HG02763 (cell line): Measurements from ENCODE around the gene SLC7A1.
"Not testable (repeated sequence)": the region's sequence is repeated elsewhere in the genome, so short reads cannot be mapped to it uniquely, and the experiment has no call there.

ENCODE experiments used
- ATAC-seq: cut with Tn5 transposase; IDR thresholded peaks from one replicate; pipeline ENCODE4 v1.9.1; 2021; ENCODE audit warnings: mild to moderate bottlenecking, moderate library complexity; ENCODE audit not compliant: unreplicated experiment

The SLC7A1 gene

GRCh38 chr13:29595380-29596063 lies at the start of gene SLC7A1:
Gene SLC7A1 (minus strand): TSS chr13:29595688. CDS start chr13:29536188, 59,500 bp downstream.
- ATAC-seq: peak; percentile 87

GRCh38 chr13:29640665-29641064 lies 45.2 kb upstream of the SLC7A1 start:
- ATAC-seq: no peak

- not testable (repeated sequence) for ATAC-seq
Measured at GRCh38 chr13:29636831-29637230, 41.3 kb upstream of the SLC7A1 start.

GRCh38 chr13:29624997-29625396 lies 29.5 kb upstream of the SLC7A1 start:
- ATAC-seq: no peak

- ATAC-seq: no peak
Measured at GRCh38 chr13:29621841-29622240, 26.4 kb upstream of the SLC7A1 start.

- no peak for ATAC-seq
Measured at GRCh38 chr13:29621051-29621800, 25.7 kb upstream of the SLC7A1 start.

GRCh38 chr13:29619995-29620394 lies 24.5 kb upstream of the SLC7A1 start:
- ATAC-seq: no peak

GRCh38 chr13:29613101-29613500 lies 17.6 kb upstream of the SLC7A1 start:
- ATAC-seq: no peak

- ATAC-seq: no peak
Measured at GRCh38 chr13:29607465-29607864, 12.0 kb upstream of the SLC7A1 start.

- ATAC-seq: no peak
Measured at GRCh38 chr13:29605860-29606526, 10.5 kb upstream of the SLC7A1 start.

GRCh38 chr13:29598321-29598720 lies 2.8 kb upstream of the SLC7A1 start:
- no peak for ATAC-seq

GRCh38 chr13:29597706-29598105 lies 2.2 kb upstream of the SLC7A1 start:
- no peak for ATAC-seq

- no peak for ATAC-seq
Measured at GRCh38 chr13:29597246-29597645, 1.8 kb upstream of the SLC7A1 start.

- ATAC-seq: no peak
Measured at GRCh38 chr13:29596064-29596418, 553 bp upstream of the SLC7A1 start.

- ATAC-seq: peak; percentile 35
Measured at GRCh38 chr13:29594710-29595379, 643 bp downstream of the SLC7A1 start.

- peak; percentile 35 for ATAC-seq
Measured at GRCh38 chr13:29594303-29594709, 1.2 kb downstream of the SLC7A1 start.

GRCh38 chr13:29593605-29594297 lies 1.7 kb downstream of the SLC7A1 start:
- no peak for ATAC-seq

- no peak for ATAC-seq
Measured at GRCh38 chr13:29591310-29591709, 4.2 kb downstream of the SLC7A1 start.

GRCh38 chr13:29589967-29590366 lies 5.5 kb downstream of the SLC7A1 start:
- ATAC-seq: no peak

- ATAC-seq: no peak
Measured at GRCh38 chr13:29589234-29589633, 6.3 kb downstream of the SLC7A1 start.

- no peak for ATAC-seq
Measured at GRCh38 chr13:29587645-29588044, 7.8 kb downstream of the SLC7A1 start.
